Cardiac muscle cell (in vitro differentiated cells and primary cell): ENCODE data around the gene LGALS9. TPM values are rescaled to one million over a fixed set of nuclear protein-coding genes. Genes with fewer than 3 reads are reported as not detected.

Source experiments
- DNase-seq, 2 donors: peaks; one replicate each; pipeline versions ENCODE4 v3.0.0 to v3.0.0-alpha.2; 2010 to 2017; ENCODE audit warnings: low read depth in 1 of 2, low spot score in 1 of 2
- H3K27ac ChIP-seq: fragments of 200-600 bp; sonication (generic); 2 replicates; pipeline ENCODE4 v1.5.1; 2016
- H3K27me3 ChIP-seq: fragments of 200-600 bp; sonication (generic); 2 replicates; pipeline ENCODE4 v1.6.0; 2016; ENCODE audit warnings: control low read depth
- H3K36me3 ChIP-seq: fragments of 200-600 bp; sonication (generic); 2 replicates; pipeline ENCODE4 v1.5.1; 2016; ENCODE audit warnings: control low read depth
- H3K4me1 ChIP-seq: fragments of 200-600 bp; sonication (generic); 2 replicates; pipeline ENCODE4 v1.8.1; 2017; ENCODE audit warnings: low read depth, mild to moderate bottlenecking, mixed run types
- H3K4me3 ChIP-seq: fragments of 200-600 bp; sonication (generic); 2 replicates; pipeline ENCODE4 v1.5.1; 2016; ENCODE audit warnings: mild to moderate bottlenecking
- H3K9me3 ChIP-seq: fragments of 200-600 bp; sonication (generic); 2 replicates; pipeline ENCODE4 v1.5.1; 2017; ENCODE audit warnings: low read depth, mild to moderate bottlenecking, control low read depth
- polyA plus RNA-seq: library from polyadenylated mRNA; unstranded; fragments of >200 nt; fragmentation: Nextera tagmentation; extraction: Ambion mirVana; gene quantifications from 2 replicates; pipeline ENCODE4 v1.2.1, GENCODE V29; 2016
- total RNA-seq: library from RNA; depleted of rRNA; stranded (reverse); fragments of >200 nt; gene quantifications from 2 replicates; pipeline ENCODE4 v1.2.3, GENCODE V29; 2016
- TF ChIP-seq, protein P1 (sequence below): IDR thresholded peaks from 2 replicates; pipeline ENCODE4 v1.5.1; 2012; ENCODE audit warnings: low read depth, mild to moderate bottlenecking, low read length

Gene LGALS9
- total and polyA plus RNA-seq, 2 experiments from 2014 or later, result 0.46 to 0.63 TPM

DNA sequence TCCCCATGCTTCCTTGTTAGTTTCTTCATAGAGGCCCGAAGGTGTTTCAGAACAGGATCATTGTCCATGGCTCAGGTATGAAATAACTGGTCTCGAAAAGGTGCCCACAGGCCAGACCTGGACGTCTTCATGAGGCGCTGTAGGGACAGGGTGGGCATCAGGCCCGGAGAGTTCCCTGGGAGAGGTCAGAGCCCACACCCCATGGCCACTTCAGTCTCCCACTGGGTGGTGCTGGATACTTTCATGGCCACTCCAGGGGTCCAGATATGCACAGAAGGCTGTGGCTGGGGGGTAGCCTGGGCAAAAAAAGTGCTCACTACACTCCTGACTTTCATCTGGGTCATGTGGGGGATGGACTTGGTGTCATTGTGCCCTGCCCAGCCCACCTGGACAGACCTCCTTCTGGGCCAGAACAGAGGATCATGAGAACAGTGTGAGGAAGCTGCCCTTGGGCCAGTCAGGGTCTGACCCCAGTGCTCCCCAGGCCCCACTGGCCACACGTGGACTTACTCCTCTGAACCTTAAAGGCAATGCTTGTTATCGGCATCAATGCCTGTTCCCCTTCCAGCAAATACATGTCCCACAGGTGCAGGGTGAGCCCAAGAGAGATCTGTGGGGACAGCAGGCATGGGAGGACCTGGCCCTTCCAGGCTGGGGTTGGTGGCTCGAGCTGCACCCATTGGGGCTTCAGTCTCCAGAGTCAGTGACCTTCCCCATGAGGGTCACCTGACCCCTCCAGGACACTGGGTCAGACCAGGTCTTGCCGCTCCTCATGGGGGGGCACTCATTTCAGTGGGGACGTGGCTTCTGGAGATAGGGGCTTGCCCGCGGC lies 36.9 kb downstream of the LGALS9 start:
- Histone ChIP-seq H3K36me3 (no peaks in the 10 kb centered on the region), H3K27ac (no peak overlapping the region), H3K27me3 (no peaks in the 10 kb centered on the region), H3K4me3 (no peak overlapping the region), H3K9me3 (no peaks in the 10 kb centered on the region), H3K4me1 (no peaks in the 10 kb centered on the region)
- TF ChIP-seq, protein P1, sequence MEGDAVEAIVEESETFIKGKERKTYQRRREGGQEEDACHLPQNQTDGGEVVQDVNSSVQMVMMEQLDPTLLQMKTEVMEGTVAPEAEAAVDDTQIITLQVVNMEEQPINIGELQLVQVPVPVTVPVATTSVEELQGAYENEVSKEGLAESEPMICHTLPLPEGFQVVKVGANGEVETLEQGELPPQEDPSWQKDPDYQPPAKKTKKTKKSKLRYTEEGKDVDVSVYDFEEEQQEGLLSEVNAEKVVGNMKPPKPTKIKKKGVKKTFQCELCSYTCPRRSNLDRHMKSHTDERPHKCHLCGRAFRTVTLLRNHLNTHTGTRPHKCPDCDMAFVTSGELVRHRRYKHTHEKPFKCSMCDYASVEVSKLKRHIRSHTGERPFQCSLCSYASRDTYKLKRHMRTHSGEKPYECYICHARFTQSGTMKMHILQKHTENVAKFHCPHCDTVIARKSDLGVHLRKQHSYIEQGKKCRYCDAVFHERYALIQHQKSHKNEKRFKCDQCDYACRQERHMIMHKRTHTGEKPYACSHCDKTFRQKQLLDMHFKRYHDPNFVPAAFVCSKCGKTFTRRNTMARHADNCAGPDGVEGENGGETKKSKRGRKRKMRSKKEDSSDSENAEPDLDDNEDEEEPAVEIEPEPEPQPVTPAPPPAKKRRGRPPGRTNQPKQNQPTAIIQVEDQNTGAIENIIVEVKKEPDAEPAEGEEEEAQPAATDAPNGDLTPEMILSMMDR, result no peak
- DNase-seq, result no peak

DNA sequence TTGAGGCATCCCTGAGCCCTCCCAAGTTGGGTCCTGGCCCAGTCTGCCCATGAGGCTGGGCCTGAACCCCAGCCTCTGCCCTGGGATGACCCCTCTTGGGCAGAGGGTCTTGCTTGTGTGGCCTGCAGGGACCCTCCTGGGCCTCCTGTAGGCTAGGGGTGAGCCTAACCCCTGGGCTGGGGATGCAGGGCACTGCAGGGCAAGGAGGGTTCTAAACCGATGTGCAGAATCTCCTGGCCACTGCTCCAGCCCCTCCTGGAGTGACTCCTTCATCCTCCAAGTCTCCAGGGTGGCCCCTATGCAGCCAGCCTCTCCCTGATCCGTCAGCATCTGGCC lies 37.5 kb downstream of the LGALS9 start:
- H3K27me3 ChIP-seq, result no peaks in the 10 kb centered on the region
- H3K27ac ChIP-seq, result no peak overlapping the region
- TF ChIP-seq, protein P1, result no peak
- no peak overlapping the region for H3K4me3 ChIP-seq
- DNase-seq, result no peak
- no peaks in the 10 kb centered on the region for H3K4me1 ChIP-seq
- H3K9me3 ChIP-seq, result no peaks in the 10 kb centered on the region
- no peaks in the 10 kb centered on the region for H3K36me3 ChIP-seq

DNA sequence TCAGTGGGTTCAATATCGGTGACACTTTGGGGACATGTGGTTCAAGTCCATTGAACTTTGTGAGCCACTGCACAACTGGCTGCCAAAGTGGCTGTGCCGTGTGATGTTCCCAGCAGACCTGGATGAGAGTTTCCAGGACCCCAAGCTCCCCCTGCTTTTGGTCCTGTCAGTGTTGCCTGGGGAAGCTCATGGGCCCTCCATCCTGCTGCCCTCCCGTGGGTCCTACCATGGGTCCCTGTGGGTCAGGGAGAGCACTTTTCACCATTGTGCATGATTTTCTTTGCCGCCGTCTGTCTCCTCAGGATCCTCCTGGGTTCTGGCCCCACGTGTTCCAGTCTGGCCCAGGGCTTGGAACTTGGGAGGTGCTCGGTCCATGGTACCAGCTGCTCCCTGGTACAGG lies 38.1 kb downstream of the LGALS9 start:
- no peak overlapping the region for H3K27ac ChIP-seq
- no peaks in the 10 kb centered on the region for H3K9me3 ChIP-seq
- TF ChIP-seq, protein P1, result no peak
- no peak for DNase-seq
- no peaks in the 10 kb centered on the region for H3K4me1 ChIP-seq
- no peaks in the 10 kb centered on the region for H3K27me3 ChIP-seq
- H3K4me3 ChIP-seq, result no peak overlapping the region
- no peaks in the 10 kb centered on the region for H3K36me3 ChIP-seq

DNA sequence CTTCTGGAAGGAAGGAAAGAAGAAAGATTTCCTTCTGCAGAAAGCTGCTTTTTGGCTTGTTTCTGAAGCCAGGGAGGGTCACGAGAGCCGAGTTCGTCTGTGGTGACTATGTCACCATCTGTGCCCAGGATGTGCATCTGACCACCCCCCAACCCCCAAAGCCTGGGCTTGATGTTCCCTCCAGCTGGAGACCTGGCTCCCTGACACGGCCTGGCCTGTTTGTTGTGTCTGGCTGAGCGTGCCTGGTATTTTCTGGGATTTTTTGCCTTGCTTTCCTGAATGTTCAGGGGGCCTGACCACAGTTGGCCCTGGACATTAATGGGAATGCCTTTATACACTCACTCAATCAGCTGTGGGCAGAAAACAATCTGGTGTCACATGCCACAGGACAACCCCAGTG lies 38.9 kb downstream of the LGALS9 start:
- no peaks in the 10 kb centered on the region for H3K27me3 ChIP-seq
- TF ChIP-seq, protein P1, result no peak
- H3K4me3 ChIP-seq, result no peak overlapping the region
- no peaks in the 10 kb centered on the region for H3K9me3 ChIP-seq
- DNase-seq, result no peak
- H3K4me1 ChIP-seq, result no peaks in the 10 kb centered on the region
- no peak overlapping the region for H3K27ac ChIP-seq
- no peaks in the 10 kb centered on the region for H3K36me3 ChIP-seq

DNA sequence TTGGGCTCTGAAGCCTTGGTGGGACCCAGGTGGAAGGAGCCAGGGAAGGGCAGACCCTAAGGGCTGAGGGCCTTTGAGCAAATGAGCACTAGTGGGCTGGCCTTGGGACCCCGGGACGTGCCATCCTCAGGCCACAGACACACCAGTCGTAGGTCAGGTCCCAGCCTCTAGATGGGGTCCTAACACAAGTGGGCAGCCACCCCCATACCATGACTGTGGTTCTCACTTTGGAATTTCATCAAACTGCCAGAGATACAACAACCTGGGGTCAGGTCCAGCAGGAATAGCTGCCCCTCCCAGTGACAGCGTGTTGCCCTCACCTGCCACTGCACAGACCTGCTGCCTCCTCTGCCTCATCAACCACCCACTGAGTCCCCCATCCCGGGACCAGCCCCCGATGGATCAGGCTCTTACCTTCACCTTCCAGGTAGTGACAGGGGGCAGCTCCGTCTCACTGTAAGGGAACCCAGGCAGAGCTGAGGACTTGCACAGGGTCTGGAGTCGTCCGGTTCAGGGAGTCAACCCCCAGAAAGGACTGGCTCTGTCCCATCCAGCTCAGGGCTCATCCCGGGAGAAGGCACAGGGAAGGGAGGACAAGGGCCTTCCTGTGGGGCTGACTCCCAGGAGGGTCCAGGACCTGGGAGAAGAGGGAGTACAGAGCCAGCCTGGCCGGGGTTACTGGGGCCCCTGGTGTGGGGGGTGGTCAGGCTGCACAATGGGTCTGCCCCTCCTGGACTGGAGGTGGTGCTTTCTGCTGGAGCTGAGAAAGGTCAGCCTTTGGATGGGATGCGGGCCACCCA lies 40.0 kb downstream of the LGALS9 start:
- no peaks in the 10 kb centered on the region for H3K27me3 ChIP-seq
- no peaks in the 10 kb centered on the region for H3K36me3 ChIP-seq
- no peaks in the 10 kb centered on the region for H3K9me3 ChIP-seq
- no peak for DNase-seq
- TF ChIP-seq, protein P1, result no peak
- H3K4me1 ChIP-seq, result no peaks in the 10 kb centered on the region
- no peak overlapping the region for H3K4me3 ChIP-seq
- H3K27ac ChIP-seq, result no peak overlapping the region
